HG02852 (cell line): Measurements from ENCODE around the gene NFIB.

Experiments used
- ATAC-seq: cut with Tn5 transposase; IDR thresholded peaks from one replicate; pipeline ENCODE4 v1.9.1; 2021; ENCODE audit warnings: mild to moderate bottlenecking, moderate library complexity; ENCODE audit not compliant: unreplicated experiment

NFIB gene

GRCh38 chr9:14345354-14346230 is 31.7 kb upstream of the NFIB start:
- no peak for ATAC-seq

- ATAC-seq: no peak
Observed at GRCh38 chr9:14344941-14345353, 31.0 kb upstream of the NFIB start.

GRCh38 chr9:14344053-14344524 is 30.1 kb upstream of the NFIB start:
- ATAC-seq: no peak

- ATAC-seq: no peak
Observed at GRCh38 chr9:14343261-14344031, 29.5 kb upstream of the NFIB start.

- ATAC-seq: no peak
Observed at GRCh38 chr9:14342736-14343135, 28.8 kb upstream of the NFIB start.

- ATAC-seq: no peak
Observed at GRCh38 chr9:14341437-14342122, 27.6 kb upstream of the NFIB start.

GRCh38 chr9:14340994-14341393 is 27.1 kb upstream of the NFIB start:
- ATAC-seq: no peak

- ATAC-seq: no peak
Observed at GRCh38 chr9:14340219-14340873, 26.4 kb upstream of the NFIB start.

GRCh38 chr9:14339746-14340145 is 25.8 kb upstream of the NFIB start:
- ATAC-seq: no peak

GRCh38 chr9:14337615-14338014 is 23.7 kb upstream of the NFIB start:
- ATAC-seq: no peak

GRCh38 chr9:14336244-14336643 is 22.3 kb upstream of the NFIB start:
- ATAC-seq: no peak

- no peak for ATAC-seq
Observed at GRCh38 chr9:14331120-14331519, 17.2 kb upstream of the NFIB start.

GRCh38 chr9:14327036-14327435 is 13.1 kb upstream of the NFIB start:
- no peak for ATAC-seq

GRCh38 chr9:14326264-14326826 is 12.4 kb upstream of the NFIB start:
- no peak for ATAC-seq

- ATAC-seq: no peak
Observed at GRCh38 chr9:14325147-14325546, 11.2 kb upstream of the NFIB start.

GRCh38 chr9:14323985-14324650 is 10.2 kb upstream of the NFIB start:
- no peak for ATAC-seq

GRCh38 chr9:14323083-14323971 is 9.4 kb upstream of the NFIB start:
- peak; percentile 1 for ATAC-seq

GRCh38 chr9:14322211-14323082 is 8.5 kb upstream of the NFIB start:
- ATAC-seq: peak; percentile 88
